Hair follicular keratinocyte (primary cell): ENCODE results near the gene PPID. TPM values are rescaled to one million over a fixed set of nuclear protein-coding genes. Genes with fewer than 3 reads are reported as not detected.

Experiments
- total RNA-seq: library from RNA; depleted of rRNA; stranded (reverse); fragments of >200 nt; gene quantifications from 2 replicates; pipeline ENCODE4 v1.2.3, GENCODE V29; 2015

PPID gene
- total RNA-seq = 35.9 and 44.8 TPM in 2 replicates

DNA sequence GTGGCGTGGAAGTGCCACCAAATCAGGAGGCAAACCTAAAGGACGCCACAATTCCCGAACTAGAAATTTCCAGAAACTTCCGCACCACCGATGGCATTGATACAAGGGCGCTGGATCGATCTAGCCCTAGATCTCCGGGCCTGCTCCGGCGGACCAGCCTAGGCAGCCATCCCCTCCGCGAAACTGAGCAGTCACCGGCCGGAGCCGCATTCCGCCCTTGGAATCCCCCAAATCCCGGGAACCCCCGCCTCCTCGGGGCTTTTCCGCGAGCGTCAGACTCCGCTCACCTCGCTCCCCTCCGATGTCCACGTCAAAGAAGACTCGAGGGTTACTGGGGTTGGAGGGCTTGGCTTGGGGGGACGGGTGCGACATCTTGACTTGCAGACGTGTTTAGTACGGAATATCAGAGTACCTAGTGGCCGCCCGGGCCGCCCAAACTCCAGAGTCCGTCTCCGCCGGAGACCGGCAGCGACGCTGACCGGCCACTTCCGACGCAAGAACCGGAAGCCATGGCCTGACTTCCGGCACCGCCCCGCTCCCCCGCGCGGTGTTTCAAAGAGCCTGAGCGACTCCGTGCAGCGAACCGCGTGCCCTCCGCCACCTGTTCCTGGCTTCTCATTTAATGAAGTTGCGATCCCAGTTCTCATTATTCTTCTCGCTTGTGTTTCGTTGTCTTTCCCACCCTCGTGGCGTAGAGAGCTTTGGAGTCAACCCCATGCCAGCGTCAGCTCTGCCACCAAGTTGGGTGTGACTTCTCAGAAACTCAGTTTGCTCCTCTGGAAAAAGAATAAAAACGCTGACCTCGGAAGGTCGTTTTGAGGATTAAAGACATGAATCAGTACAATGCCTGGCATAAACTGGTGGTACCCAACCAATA is at the start of gene PPID:
PPID (minus strand) TSS at position 480 of the 877 bp plus-strand sequence; CDS start at position 372, 108 bp downstream.

DNA sequence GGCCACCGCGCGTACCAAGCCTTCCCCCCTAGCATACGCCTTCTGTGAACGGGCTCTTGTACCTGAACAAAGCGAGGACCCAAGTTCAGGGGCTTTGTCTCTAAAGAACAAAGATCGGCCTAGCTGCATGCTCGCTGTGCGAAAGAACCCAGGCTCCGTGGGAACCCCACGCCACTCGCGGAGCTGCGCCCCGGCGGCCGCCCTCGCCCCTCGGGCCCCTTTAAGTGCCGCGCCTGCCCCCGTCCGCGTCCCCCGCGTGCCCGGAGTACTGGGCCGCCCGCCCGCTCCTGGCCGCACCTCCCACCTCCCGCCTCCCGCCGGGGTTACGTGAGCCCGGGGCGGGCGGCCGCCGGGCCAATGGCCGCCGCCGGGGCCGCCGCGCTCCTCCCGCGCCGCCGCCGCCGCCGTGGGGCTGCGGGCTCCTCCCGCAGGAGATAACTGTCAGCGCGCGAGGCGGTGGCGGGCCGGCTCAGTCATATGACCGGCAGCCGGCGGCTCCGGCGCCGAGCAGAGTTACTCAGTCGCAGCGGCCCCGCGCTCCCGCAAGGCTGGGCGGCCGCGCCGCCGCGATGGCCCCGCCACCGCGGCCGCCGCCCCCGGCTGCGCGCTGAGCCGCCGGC is 45.5 kb upstream of the PPID start, which contains the start of gene FNIP2:
FNIP2 (plus strand) TSS at position 472 of the 620 bp plus-strand sequence. CDS start 187 bp downstream, outside the sequence.

DNA sequence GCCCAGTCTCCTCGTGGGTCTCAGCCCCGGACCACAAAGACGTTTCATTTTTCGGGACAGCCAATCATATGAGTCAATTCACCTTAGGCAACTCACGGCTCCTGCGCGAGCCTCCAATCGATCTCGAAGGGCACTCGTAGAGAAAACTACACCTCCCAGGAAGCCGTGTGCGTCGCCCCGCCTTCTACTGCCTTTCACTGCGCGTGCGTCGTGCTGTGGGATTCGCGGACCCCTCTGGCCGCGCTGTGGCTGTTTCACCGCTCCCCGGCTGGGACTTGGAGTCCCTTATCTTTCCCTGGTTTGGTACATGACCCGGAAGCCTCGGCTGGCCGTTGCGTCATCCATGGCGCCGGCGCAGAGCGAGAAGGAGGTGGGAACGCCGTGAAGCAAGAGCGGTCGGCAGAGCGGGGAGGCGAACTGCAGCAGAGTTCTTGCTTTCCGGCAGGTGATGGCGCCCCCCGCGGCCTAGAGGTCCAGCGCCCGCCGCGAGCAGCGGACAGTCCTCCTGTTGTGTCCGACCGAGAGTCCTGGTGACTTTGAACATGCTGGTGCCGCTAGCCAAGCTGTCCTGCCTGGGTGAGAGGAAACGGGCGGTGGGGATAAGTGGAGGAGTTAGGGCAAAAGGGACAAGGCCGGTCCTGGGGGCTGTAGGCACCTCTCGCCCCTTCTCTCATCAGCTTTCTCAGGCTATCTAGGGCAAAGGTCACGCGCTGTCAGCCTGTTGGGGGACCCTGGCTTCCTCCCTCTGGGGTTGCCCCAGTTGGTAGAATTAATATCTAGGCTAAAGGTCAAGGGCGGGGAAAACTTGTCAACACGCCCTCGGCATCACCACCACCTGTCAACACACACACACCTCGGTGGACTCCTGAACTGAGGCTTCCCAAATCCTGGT is 51.0 kb downstream of the PPID start, which contains the start of gene ETFDH:
ETFDH (plus strand) TSS at position 382 of the 892 bp plus-strand sequence; CDS start at position 543, 161 bp downstream.

GRCh38 chr4:158671665-158671914 is 51.6 kb downstream of the PPID start, which contains the start of gene C4orf46:
Gene C4orf46, minus strand, starts transcription at chr4:158671887. Its CDS starts 86 bp downstream, at chr4:158671801.

Other genes starting within 250 kb of the PPID start
- not detected in 2 replicates for gene RXFP1, start 201.5 kb downstream of the PPID start, total RNA-seq
- gene C4orf46, start 51.5 kb downstream of the PPID start, total RNA-seq = 4.5 and 10.6 TPM in 2 replicates
- gene ETFDH, start 51.1 kb downstream of the PPID start, total RNA-seq = 14.7 and 15.7 TPM in 2 replicates
- gene FNIP2, start 45.6 kb upstream of the PPID start, total RNA-seq = 6.8 and 7.8 TPM in 2 replicates